GM18870 (cell line): ENCODE results near the gene PPP1R15A.
"Not testable (repeated sequence)": the region's sequence is repeated elsewhere in the genome, so short reads cannot be mapped to it uniquely, and the experiment has no call there.

ENCODE experiments used
- ATAC-seq: cut with Tn5 transposase; IDR thresholded peaks from one replicate; pipeline ENCODE4 v1.9.1; 2021; ENCODE audit warnings: moderate library complexity; ENCODE audit not compliant: unreplicated experiment

PPP1R15A gene

GRCh38 chr19:48910803-48911202 lies 38.6 kb downstream of the PPP1R15A start:
- no peak for ATAC-seq

- ATAC-seq = no peak
Measured at GRCh38 chr19:48913114-48913889, 41.1 kb downstream of the PPP1R15A start.

- no peak for ATAC-seq
Measured at GRCh38 chr19:48914181-48914580, 42.0 kb downstream of the PPP1R15A start.

DNA sequence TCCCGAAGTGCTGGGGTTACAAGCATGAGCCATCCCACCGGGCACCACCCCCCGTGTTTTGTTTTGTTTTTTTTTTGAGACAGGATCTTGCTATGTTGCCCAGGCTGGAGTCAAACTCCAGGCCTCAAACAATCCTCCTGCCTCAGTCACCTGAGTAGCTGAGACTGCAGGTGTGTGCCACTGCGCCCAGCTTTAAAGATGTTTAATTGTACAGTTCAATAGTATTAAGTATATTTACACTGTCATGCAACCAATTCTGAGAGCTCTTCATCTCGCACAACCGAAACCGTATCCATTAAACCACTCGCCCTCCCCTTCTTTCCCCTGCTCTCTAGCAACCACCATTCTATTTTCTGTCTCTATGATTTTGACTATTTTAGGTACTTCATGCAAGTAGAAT lies 43.5 kb downstream of the PPP1R15A start:
- ATAC-seq = no peak

- no peak for ATAC-seq
Measured at GRCh38 chr19:48918071-48918470, 45.9 kb downstream of the PPP1R15A start.

DNA sequence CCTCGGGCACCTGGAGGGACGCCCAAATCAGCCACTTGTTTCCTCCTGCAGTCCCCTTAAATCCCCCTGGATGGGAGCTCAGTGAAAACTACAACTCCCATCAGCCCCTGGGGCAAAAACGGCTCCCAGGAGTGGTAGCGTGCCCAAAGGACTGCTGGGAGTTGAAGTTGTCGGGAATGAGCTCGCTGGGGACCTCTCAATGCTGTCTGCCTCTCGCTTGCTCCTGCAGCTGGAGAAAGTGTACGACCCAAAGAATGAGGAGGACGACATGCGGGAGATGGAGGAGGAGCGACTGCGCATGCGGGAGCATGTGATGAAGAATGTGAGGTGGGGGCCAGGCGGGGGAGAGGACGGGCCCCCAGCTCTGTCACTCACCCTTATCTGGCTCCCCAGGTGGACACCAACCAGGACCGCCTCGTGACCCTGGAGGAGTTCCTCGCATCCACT lies 46.6 kb downstream of the PPP1R15A start:
- ATAC-seq = no peak

DNA sequence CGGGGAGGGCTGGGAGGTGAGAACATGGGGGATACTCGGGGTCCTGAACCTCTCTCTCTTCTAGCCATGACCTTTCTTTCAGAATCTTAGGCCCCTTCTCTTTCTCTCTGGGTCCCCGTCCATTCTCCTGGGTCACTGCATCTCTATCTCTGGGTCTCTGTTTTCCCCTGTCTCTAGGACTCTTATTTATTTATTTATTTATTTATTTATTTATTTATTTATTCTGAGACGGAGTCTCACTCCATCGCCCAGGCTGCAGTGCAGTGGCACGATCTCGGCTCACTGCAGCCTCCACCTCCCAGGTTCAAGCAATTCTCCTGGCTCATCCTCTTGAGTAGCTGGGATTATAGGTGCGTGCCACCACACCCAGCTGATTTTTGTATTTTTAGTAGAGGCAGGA lies 47.0 kb downstream of the PPP1R15A start:
- ATAC-seq = not testable (repeated sequence)

GRCh38 chr19:48920949-48921348 lies 48.7 kb downstream of the PPP1R15A start:
- ATAC-seq = no peak

DNA sequence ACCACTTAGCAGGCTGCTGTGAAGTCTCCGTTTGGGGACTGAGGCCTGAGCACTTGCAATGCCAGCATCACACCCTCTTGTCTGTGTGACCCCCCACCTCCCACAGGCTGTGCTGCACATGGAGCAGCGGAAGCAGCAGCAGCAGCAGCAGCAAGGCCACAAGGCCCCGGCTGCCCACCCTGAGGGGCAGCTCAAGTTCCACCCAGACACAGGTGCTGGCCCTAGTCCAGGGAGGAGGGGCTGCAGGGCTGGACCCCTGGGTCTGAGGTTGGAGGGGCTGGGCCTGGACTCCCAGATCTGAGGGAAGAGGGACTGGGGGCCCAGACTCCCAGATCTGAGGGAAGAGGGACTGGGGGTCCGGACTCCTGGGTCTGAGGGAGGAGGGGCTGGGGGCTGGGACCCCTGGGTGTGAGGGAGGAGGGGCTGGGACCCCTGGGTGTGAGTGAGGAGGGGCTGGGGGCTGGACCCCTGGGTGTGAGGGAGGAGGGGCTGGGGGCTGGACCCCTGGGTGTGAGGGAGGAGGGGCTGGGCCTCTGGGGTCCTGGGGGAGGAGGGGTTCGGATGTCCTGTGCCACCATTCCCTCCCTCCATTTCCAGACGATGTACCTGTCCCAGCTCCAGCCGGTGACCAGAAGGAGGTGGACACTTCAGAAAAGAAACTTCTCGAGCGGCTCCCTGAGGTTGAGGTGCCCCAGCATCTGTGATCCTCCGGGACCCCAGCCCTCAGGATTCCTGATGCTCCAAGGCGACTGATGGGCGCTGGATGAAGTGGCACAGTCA lies 49.7 kb downstream of the PPP1R15A start:
- no peak for ATAC-seq

DNA sequence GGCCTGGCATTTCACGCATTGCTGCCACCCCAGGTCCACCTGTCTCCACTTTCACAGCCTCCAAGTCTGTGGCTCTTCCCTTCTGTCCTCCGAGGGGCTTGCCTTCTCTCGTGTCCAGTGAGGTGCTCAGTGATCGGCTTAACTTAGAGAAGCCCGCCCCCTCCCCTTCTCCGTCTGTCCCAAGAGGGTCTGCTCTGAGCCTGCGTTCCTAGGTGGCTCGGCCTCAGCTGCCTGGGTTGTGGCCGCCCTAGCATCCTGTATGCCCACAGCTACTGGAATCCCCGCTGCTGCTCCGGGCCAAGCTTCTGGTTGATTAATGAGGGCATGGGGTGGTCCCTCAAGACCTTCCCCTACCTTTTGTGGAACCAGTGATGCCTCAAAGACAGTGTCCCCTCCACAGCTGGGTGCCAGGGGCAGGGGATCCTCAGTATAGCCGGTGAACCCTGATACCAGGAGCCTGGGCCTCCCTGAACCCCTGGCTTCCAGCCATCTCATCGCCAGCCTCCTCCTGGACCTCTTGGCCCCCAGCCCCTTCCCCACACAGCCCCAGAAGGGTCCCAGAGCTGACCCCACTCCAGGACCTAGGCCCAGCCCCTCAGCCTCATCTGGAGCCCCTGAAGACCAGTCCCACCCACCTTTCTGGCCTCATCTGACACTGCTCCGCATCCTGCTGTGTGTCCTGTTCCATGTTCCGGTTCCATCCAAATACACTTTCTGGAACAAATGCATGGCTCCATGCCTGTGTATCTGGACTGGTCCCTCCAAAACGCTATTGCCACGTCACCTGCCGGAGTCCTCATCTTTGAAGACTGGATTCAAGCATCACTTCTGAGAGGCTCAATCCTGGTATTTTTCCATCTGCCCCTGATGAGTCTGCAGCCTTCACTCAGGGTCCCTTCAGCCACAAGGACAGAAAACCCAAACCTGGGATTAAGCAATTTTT lies 50.6 kb downstream of the PPP1R15A start:
- no peak for ATAC-seq

DNA sequence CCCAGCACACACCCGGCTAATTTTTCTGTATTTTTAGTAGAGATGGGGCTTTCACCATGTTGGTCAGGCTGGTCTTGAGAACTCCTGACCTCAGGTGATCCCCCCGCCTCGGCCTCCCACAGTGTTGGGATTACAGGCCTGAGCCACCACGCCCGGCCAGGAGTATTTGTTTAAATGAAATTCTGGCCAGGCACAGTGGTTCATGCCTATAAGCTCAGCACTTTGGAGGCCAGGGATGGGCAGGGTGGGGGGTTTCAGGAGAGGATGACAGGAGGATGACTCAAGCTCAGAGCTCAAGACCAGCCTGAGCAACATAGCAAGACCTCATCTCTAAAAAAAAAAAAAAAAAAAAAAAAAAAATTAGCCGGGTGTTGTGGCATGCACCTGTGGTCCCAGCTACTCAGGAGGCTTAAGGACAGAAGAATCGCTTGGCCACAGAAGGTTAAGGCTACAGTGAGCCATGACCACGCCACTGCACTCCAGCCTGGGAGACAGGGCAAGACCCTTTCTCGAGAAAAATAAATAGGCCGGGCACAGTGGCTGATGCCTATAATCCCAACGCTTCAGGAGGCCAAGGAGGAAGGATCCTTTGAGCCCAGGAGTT lies 53.1 kb downstream of the PPP1R15A start:
- ATAC-seq = no peak
